ENCODE measurements around the gene ADAMTS15. TPM values are rescaled to one million over a fixed set of nuclear protein-coding genes. Genes with fewer than 3 reads are reported as not detected.
A peak's percentile ranks its signal among the peaks of the same experiment; 100 is the strongest.

ADAMTS15 gene
- total RNA-seq, 1 donor from 2014 or later, result 8.4 TPM

DNA sequence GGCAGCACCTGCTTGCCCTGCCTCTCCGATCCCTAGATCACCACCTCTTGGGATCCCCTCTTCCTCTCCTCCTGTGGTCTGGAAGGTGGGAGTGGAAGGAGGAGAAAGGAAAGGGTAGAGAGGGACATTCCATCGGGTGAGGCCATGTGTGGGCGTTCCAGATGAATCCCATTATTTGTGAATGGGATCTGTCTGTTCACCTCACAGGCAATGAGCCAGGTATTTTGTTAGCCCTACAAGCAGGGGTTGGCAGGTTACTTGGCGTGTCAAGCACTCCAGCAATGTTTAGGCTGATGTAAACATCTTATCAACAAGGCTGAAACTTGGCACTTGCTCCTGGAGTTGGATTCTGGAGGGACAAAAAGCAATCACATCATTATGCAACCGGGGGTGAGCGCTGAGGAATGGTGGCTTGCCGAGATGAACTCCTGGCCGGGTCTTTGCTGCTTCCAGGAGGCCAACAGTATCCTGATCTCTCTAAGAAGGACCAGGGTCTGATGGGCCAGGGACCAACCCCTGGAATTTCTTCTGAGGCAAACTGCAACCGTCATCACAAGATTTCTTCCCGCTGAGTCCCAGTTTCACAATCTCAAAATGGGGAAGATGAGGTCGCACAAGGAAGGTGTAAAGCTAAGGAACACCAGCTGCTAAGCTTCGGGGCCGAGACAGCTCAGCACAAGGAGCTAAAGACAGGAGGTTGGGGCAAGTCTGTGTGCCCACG, 27.8 kb upstream of the ADAMTS15 start:
- Histone ChIP-seq H3K4me1 (peaks cover 31% of the 10 kb centered on the region), H3K9me3 (no peaks in the 10 kb centered on the region), H3K36me3 (no peaks in the 10 kb centered on the region), H3K27me3 (ENCODE audit: low read depth) (peaks cover 20% of the 10 kb centered on the region), H3K4me3 (no peak overlapping the region), H3K27ac (peak overlapping the region; percentile 71)
- DNase-seq, result no peak
- no peak for TF ChIP-seq CTCF (IDR thresholded peaks at IDR 0.05)
- intact Hi-C loops (cut with DNase I), result no loop called here
- ATAC-seq, result peak; percentile 58 to 64

GRCh38 chr11:130421199-130421585, 27.3 kb upstream of the ADAMTS15 start:
- intact Hi-C loops (cut with DNase I), result no loop called here
- ATAC-seq (no peak), DNase-seq (no peak)
- H3K4me1 ChIP-seq, result peaks cover 31% of the 10 kb centered on the region
- H3K9me3 ChIP-seq, result no peaks in the 10 kb centered on the region
- H3K27ac ChIP-seq, result peak overlapping the region; percentile 22
- no peak overlapping the region for H3K4me3 ChIP-seq
- peaks cover 25% of the 10 kb centered on the region for H3K27me3 ChIP-seq (ENCODE audit: low read depth)
- TF ChIP-seq CTCF (IDR thresholded peaks at IDR 0.05), result no peak
- no peaks in the 10 kb centered on the region for H3K36me3 ChIP-seq

GRCh38 chr11:130421697-130422096, 26.7 kb upstream of the ADAMTS15 start:
- Histone ChIP-seq H3K27ac (peak overlapping the region; percentile 22), H3K27me3 (ENCODE audit: low read depth) (peaks cover 30% of the 10 kb centered on the region), H3K4me1 (peaks cover 31% of the 10 kb centered on the region), H3K36me3 (no peaks in the 10 kb centered on the region), H3K9me3 (no peaks in the 10 kb centered on the region), H3K4me3 (no peak overlapping the region)
- DNase-seq, result no peak
- intact Hi-C loops (cut with DNase I), result no loop called here
- no peak for TF ChIP-seq CTCF (IDR thresholded peaks at IDR 0.05)
- ATAC-seq, result no peak

DNA sequence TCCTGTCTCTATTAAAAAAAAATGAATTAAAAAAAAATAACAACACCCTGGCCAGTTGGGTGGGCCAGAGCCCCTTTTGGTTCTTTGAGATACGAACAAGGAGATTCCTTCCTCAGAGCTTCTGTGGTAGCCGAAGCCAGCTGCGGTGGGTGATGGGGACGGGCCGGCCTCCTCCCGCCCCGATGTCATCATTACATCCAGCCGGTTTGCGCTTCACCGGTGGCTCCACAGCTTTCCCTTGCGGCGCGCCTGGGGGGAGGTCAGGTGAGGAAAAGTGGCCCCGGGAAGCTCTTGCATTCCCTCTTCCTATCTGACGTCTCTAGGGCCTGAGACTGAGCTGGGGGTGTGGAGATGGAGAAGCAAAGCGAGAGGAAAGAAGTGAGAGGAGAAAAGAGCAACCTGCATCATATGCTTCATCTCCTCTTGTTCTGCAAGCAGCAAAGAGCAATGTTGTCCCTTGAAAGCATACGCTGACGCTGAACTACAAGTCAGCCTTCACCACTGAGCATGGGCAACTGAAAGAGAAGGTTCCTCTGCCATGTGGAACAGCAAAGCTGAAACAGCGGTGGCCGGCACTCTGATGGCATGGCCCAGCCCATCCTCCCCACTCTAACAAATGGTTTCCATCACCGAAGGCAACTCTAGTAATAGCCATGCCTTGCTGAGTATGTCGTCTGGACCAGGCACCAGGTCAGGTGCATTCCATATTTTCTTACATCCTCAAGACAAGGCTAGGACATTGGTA, 26.0 kb upstream of the ADAMTS15 start:
- no peak for DNase-seq
- H3K27me3 ChIP-seq (ENCODE audit: low read depth), result peaks cover 38% of the 10 kb centered on the region
- TF ChIP-seq CTCF (IDR thresholded peaks at IDR 0.05), result no peak
- ATAC-seq, result no peak
- H3K4me1 ChIP-seq, result peaks cover 34% of the 10 kb centered on the region
- no peaks in the 10 kb centered on the region for H3K9me3 ChIP-seq
- no peaks in the 10 kb centered on the region for H3K36me3 ChIP-seq
- H3K4me3 ChIP-seq, result no peak overlapping the region
- no peak overlapping the region for H3K27ac ChIP-seq
- intact Hi-C loops (cut with DNase I), result no loop called here

- Histone ChIP-seq H3K4me1 (peaks cover 33% of the 10 kb centered on the region), H3K4me3 (no peak overlapping the region), H3K27me3 (ENCODE audit: low read depth) (peaks cover 44% of the 10 kb centered on the region), H3K9me3 (no peaks in the 10 kb centered on the region), H3K36me3 (no peaks in the 10 kb centered on the region), H3K27ac (no peak overlapping the region)
- no peak for ATAC-seq
- DNase-seq, result no peak
- TF ChIP-seq CTCF (IDR thresholded peaks at IDR 0.05), result no peak
- intact Hi-C loops (cut with DNase I), result no loop called here
These were observed 24.8 kb upstream of the ADAMTS15 start for GRCh38 chr11:130423541-130424142.
